Neural cell (in vitro differentiated cells): ENCODE results near the gene GOLGA8R.
"Not testable (repeated sequence)": the region's sequence is repeated elsewhere in the genome, so short reads cannot be mapped to it uniquely, and the experiment has no call there.

ENCODE experiments used
- EP300 ChIP-seq: fragments of 450-650 bp; conservative IDR thresholded peaks from 2 replicates; pipeline ENCODE4 v1.6.1; 2014; ENCODE audit warnings: antibody characterized with exemption, mild to moderate bottlenecking, moderate library complexity; ENCODE audit not compliant: poor library complexity, severe bottlenecking
- EZH2 ChIP-seq: fragments of 200-600, 300-800 bp; shearing (Covaris generic), sonication (generic); IDR thresholded peaks from 2 replicates; pipeline ENCODE4 v1.6.1; 2014; ENCODE audit warnings: antibody characterized with exemption, low read length, borderline replicate concordance, mild to moderate bottlenecking; ENCODE audit not compliant: insufficient read depth, poor library complexity, severe bottlenecking
- MXI1 ChIP-seq: fragments of 450-650 bp; conservative IDR thresholded peaks from 2 replicates; pipeline ENCODE4 v1.6.1; 2014; ENCODE audit warnings: antibody characterized with exemption, mild to moderate bottlenecking; ENCODE audit not compliant: poor library complexity, severe bottlenecking
- POLR2AphosphoS5 ChIP-seq: IDR thresholded peaks from 2 replicates; pipeline ENCODE4 v1.6.1; 2012
- RAD21 ChIP-seq: fragments of 450-650 bp; conservative IDR thresholded peaks from 2 replicates; pipeline ENCODE4 v1.6.1; 2014; ENCODE audit warnings: antibody characterized with exemption, mild to moderate bottlenecking, moderate library complexity
- TAF1 ChIP-seq: IDR thresholded peaks from 2 replicates; pipeline ENCODE4 v1.6.1; 2012; ENCODE audit warnings: low read depth
- TF ChIP-seq, protein P1 (sequence below): fragments of 450-650 bp; IDR thresholded peaks from 2 replicates; pipeline ENCODE4 v1.5.1; 2014; ENCODE audit warnings: antibody characterized with exemption, mild to moderate bottlenecking, moderate library complexity; ENCODE audit not compliant: poor library complexity, severe bottlenecking

- TF ChIP-seq, protein P1, sequence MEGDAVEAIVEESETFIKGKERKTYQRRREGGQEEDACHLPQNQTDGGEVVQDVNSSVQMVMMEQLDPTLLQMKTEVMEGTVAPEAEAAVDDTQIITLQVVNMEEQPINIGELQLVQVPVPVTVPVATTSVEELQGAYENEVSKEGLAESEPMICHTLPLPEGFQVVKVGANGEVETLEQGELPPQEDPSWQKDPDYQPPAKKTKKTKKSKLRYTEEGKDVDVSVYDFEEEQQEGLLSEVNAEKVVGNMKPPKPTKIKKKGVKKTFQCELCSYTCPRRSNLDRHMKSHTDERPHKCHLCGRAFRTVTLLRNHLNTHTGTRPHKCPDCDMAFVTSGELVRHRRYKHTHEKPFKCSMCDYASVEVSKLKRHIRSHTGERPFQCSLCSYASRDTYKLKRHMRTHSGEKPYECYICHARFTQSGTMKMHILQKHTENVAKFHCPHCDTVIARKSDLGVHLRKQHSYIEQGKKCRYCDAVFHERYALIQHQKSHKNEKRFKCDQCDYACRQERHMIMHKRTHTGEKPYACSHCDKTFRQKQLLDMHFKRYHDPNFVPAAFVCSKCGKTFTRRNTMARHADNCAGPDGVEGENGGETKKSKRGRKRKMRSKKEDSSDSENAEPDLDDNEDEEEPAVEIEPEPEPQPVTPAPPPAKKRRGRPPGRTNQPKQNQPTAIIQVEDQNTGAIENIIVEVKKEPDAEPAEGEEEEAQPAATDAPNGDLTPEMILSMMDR, result not testable (repeated sequence)
- not testable (repeated sequence) for TF ChIP-seq POLR2AphosphoS5, TAF1, EZH2, MXI1, RAD21, EP300
These were observed 52.7 kb downstream of the GOLGA8R start for GRCh38 chr15:30361404-30361803.
